ENCODE results near the gene ESYT2.

DNA sequence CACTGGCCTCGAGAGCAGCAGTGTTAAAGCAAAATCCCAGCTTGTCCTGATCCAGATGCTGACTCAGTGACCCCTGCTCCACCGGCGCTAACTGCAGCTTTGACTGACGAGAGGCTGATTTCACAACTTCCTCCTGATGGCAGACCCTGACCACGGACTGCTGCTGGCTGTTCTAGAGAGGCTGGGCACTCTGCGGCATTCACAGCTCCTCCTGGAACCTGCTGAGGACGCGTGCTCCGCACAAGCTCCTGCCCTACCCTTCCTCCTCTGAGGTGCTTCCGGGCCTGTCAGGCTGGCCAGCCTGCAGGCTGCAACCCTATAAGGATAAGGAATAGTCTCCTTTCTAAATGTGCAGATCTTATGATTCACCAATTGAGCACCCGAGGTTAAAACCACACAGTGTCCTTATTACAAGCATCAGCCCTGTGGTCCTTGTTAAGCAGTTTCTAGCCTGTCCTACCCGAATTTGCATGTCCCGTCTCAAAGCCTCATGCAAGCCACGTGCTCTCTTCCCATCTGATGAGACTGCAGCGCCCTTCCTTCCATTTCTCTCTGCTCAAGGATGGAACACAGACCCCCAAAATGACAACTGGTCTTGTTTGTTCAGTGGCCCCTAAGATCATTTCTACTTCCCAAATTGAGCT, 89.2 kb downstream of the ESYT2 start:
- TF ChIP-seq, protein P1, sequence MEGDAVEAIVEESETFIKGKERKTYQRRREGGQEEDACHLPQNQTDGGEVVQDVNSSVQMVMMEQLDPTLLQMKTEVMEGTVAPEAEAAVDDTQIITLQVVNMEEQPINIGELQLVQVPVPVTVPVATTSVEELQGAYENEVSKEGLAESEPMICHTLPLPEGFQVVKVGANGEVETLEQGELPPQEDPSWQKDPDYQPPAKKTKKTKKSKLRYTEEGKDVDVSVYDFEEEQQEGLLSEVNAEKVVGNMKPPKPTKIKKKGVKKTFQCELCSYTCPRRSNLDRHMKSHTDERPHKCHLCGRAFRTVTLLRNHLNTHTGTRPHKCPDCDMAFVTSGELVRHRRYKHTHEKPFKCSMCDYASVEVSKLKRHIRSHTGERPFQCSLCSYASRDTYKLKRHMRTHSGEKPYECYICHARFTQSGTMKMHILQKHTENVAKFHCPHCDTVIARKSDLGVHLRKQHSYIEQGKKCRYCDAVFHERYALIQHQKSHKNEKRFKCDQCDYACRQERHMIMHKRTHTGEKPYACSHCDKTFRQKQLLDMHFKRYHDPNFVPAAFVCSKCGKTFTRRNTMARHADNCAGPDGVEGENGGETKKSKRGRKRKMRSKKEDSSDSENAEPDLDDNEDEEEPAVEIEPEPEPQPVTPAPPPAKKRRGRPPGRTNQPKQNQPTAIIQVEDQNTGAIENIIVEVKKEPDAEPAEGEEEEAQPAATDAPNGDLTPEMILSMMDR (IDR thresholded peaks at IDR 0.05; ENCODE audit: poor library complexity) = peak; percentile 19
- TF ChIP-seq EZH2 (IDR thresholded peaks at IDR 0.05; ENCODE audit: borderline replicate concordance) (no peak), EZH2phosphoT487 (IDR thresholded peaks at IDR 0.05; ENCODE audit: low read depth, severe bottlenecking, unreplicated experiment) (no peak)

Data from hepatocyte (in vitro differentiated cells).